ENCODE data around the gene SEC16A.

GRCh38 chr9:136407911-136408310, 74.9 kb downstream of the SEC16A start:
- TF ChIP-seq, protein P1, sequence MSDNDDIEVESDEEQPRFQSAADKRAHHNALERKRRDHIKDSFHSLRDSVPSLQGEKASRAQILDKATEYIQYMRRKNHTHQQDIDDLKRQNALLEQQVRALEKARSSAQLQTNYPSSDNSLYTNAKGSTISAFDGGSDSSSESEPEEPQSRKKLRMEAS (IDR thresholded peaks at IDR 0.05; ENCODE audit: insufficient read depth, insufficient read length): no peak
- TF ChIP-seq EZH2 (IDR thresholded peaks at IDR 0.05; ENCODE audit: borderline replicate concordance, low read depth, low read length, severe bottlenecking): no peak
- no peak for TF ChIP-seq CTCF (IDR thresholded peaks at IDR 0.05; ENCODE audit: extremely low read depth in 1 of 2, insufficient read depth in 1 of 2, low read depth in 1 of 2, low read length in 2 of 2)

Data from endothelial cell of umbilical vein (primary cell).